Mucosa of gallbladder (tissue), 1 donor: Measurements from ENCODE around the gene DENND6B. TPM values are rescaled to one million over a fixed set of nuclear protein-coding genes. Genes with fewer than 3 reads are reported as not detected.

Experiments used
- total RNA-seq: library from RNA; stranded (reverse); gene quantifications from one replicate; pipeline ENCODE4 v1.2.1, GENCODE V29; 2021
- donor health status: DM: no; HTN: no; CAD: no.

DENND6B gene
- total RNA-seq, 1 donor from 2014 or later = 24.9 TPM

Other genes starting within 250 kb of the DENND6B start
- 0.43 TPM for gene MLC1, start 241.6 kb downstream of the DENND6B start, total RNA-seq
- gene MOV10L1, start 237.0 kb downstream of the DENND6B start, total RNA-seq = 2.6 TPM
- gene PANX2, start 156.3 kb downstream of the DENND6B start, total RNA-seq = 0.95 TPM
- gene TRABD, start 141.1 kb downstream of the DENND6B start, total RNA-seq = 55.1 TPM
- gene SELENOO, start 126.0 kb downstream of the DENND6B start, total RNA-seq = 37.0 TPM
- gene TUBGCP6, start 82.0 kb downstream of the DENND6B start, total RNA-seq = 64.4 TPM
- 100 TPM for gene HDAC10, start 75.7 kb downstream of the DENND6B start, total RNA-seq
- 23.2 TPM for gene MAPK12, start 65.3 kb downstream of the DENND6B start, total RNA-seq
- gene MAPK11, start 56.6 kb downstream of the DENND6B start, total RNA-seq = 16.7 TPM
- 1,246 TPM for gene PLXNB2, start 19.4 kb downstream of the DENND6B start, total RNA-seq
- gene PPP6R2, start 16.3 kb upstream of the DENND6B start, total RNA-seq = 75.5 TPM
- gene SBF1, start 148.0 kb upstream of the DENND6B start, total RNA-seq = 95.8 TPM
- 5.1 TPM for gene ADM2, start 154.5 kb upstream of the DENND6B start, total RNA-seq
- 1.6 TPM for gene MIOX, start 159.8 kb upstream of the DENND6B start, total RNA-seq
- gene LMF2, start 180.7 kb upstream of the DENND6B start, total RNA-seq = 89.1 TPM
- 35.2 TPM for gene NCAPH2, start 181.2 kb upstream of the DENND6B start, total RNA-seq
- 1.3 TPM for gene SCO2, start 198.6 kb upstream of the DENND6B start, total RNA-seq
- 34.8 TPM for gene TYMP, start 203.0 kb upstream of the DENND6B start, total RNA-seq
- gene KLHDC7B, start 218.9 kb upstream of the DENND6B start, total RNA-seq = 0.17 TPM
- gene SYCE3, start 235.9 kb upstream of the DENND6B start, total RNA-seq = not detected